ENCODE measurements around the gene OGT.
"Not testable (repeated sequence)": the region's sequence is repeated elsewhere in the genome, so short reads cannot be mapped to it uniquely, and the experiment has no call there.

OGT gene

GRCh38 chrX:71604141-71604540, 71.2 kb downstream of the OGT start:
- POLR2A ChIA-PET (ENCODE audit: low non-redundant PET) = no interaction called here
- CTCF ChIA-PET = interaction anchor here (0.5 kb wide), 1 partner anchor 211 kb away, joined by 3 read pairs; no protein-coding TSS in a partner anchor
- DNase-seq (ENCODE audit: low spot score) = no peak
- H3K27ac ChIP-seq = no peak overlapping the region
- TF ChIP-seq CTCF (conservative IDR thresholded peaks at IDR 0.05; ENCODE audit: low read depth) = no peak

GRCh38 chrX:71604796-71605568, 72.1 kb downstream of the OGT start:
- no peak for DNase-seq (ENCODE audit: low spot score)
- ChIA-PET CTCF (no interaction called here), POLR2A (ENCODE audit: low non-redundant PET) (no interaction called here)
- no peak overlapping the region for H3K27ac ChIP-seq
- TF ChIP-seq CTCF (conservative IDR thresholded peaks at IDR 0.05; ENCODE audit: low read depth) = no peak

DNA sequence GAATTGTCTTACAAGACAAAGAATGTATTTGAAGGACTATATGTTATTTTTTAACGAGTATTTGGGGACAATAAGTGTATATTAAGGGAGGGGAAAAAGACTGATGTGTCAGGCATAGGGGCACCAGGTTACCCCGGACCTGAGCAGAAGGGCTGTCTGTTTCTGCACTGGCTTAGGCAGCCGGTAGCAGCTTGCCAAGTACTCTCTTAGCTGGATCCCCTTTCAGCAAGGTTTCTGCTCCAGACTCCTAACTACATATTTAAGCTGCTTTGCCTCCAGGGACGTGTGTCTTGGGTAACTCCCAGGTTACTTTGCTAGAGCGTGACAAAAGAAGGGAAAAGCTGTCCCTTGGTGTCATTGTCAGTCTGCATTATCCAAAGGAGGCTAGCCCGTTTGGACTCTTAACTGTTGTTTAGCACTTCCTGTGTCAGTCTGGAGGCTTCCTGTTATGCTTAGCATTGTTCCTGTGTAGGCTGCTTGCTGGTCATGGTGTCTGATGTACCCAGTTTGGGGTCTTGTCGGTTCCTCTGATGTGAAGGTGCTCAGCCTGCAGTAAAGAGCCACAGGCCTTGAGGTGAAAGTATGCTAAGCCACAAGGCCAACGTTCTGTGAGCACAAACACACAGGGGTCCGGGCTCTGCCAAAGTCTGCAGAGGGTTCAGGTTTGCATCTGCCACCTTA, 73.8 kb downstream of the OGT start:
- POLR2A ChIA-PET (ENCODE audit: low non-redundant PET) = no interaction called here
- H3K27ac ChIP-seq = no peak overlapping the region
- TF ChIP-seq CTCF (conservative IDR thresholded peaks at IDR 0.05; ENCODE audit: low read depth) = no peak
- CTCF ChIA-PET = no interaction called here
- DNase-seq (ENCODE audit: low spot score) = no peak

DNA sequence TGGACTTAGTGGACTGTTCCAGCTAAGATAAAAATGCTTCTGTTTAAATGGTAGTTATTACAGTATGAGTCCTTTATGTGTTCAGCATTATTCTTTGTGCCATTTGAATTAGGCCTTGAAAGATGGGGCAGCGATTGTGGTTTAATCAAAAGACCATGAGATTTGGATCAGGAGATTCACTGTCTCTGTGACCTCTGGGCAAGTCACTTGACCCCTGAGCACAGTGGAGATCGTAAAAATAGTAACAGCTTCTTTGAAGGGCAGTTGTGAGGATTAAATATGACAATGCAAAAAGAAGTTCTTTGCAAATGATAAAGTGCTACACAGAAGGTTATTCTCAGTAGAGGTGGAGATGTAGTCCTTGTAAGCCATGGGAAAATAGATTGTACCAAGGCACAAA, 74.6 kb downstream of the OGT start:
- no peak overlapping the region for H3K27ac ChIP-seq
- TF ChIP-seq CTCF (conservative IDR thresholded peaks at IDR 0.05; ENCODE audit: low read depth) = no peak
- no peak for DNase-seq (ENCODE audit: low spot score)
- POLR2A ChIA-PET (ENCODE audit: low non-redundant PET) = no interaction called here
- CTCF ChIA-PET = no interaction called here

GRCh38 chrX:71609095-71609750, 76.3 kb downstream of the OGT start:
- TF ChIP-seq CTCF (conservative IDR thresholded peaks at IDR 0.05; ENCODE audit: low read depth) = no peak
- H3K27ac ChIP-seq = no peak overlapping the region
- ChIA-PET POLR2A (ENCODE audit: low non-redundant PET) (no interaction called here), CTCF (no interaction called here)
- DNase-seq (ENCODE audit: low spot score) = no peak

- DNase-seq (ENCODE audit: low spot score); H3K27ac ChIP-seq; CTCF ChIA-PET; POLR2A ChIA-PET (ENCODE audit: low non-redundant PET): not testable (repeated sequence)
Measured at GRCh38 chrX:71611736-71612135, 78.8 kb downstream of the OGT start.

DNA sequence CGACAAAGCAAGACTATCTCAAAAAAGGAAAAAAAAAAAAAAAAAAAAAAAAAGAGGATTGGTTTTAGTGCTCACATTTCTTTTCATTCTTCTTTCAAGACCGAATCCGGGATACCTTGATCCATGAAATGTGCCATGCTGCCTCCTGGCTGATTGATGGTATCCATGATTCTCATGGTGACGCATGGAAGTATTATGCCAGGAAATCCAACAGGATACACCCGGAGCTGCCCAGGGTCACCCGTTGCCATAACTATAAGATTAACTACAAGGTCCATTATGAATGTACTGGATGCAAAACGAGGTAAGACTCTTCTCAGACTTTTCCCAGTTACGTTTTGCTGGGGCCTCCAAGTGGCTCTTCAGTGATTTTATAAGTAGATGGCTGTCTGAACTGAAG, 79.4 kb downstream of the OGT start:
- no peak for DNase-seq (ENCODE audit: low spot score)
- ChIA-PET CTCF (no interaction called here), POLR2A (ENCODE audit: low non-redundant PET) (no interaction called here)
- no peak overlapping the region for H3K27ac ChIP-seq
- no peak for TF ChIP-seq CTCF (conservative IDR thresholded peaks at IDR 0.05; ENCODE audit: low read depth)

All from RWPE1 (cell line).